Activated CD4-positive, CD25-positive, alpha-beta regulatory T cell treated with anti-CD3 and anti-CD28 coated beads, Interleukin-2, amount 50 U/mL, for 24 hours (primary cell): ENCODE measurements around the gene ZSWIM8.
A peak's percentile ranks its signal among the peaks of the same experiment; 100 is the strongest.

Source experiments
- ATAC-seq, 2 donors: fragments of 150-1000 bp; cut with Tn5 transposase; one replicate each; pipeline ENCODE4 v1.10.0; 2021; ENCODE audit warnings: mild to moderate bottlenecking in 1 of 2, moderate library complexity in 1 of 2

ZSWIM8 gene

DNA sequence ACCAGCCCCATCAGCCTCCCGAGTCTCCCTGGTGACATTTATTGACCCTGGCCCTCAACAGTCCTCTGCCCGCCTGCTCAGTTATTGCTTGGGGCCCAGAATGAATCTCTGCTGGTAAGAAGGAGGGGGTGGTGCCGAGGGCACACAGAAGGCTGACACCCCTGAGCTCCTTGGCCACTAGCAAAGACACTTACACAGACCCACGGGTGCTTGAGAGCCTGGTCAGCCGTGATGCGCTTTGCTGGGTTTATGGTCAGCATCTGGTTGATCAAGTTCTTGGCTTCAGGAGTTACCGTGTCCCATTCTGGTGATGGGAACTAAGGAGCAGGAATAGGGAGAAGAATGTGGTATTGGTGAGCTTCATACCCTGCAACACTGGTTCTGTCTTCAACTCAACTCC lies 61.6 kb downstream of the ZSWIM8 start:
- ATAC-seq, result no peak

DNA sequence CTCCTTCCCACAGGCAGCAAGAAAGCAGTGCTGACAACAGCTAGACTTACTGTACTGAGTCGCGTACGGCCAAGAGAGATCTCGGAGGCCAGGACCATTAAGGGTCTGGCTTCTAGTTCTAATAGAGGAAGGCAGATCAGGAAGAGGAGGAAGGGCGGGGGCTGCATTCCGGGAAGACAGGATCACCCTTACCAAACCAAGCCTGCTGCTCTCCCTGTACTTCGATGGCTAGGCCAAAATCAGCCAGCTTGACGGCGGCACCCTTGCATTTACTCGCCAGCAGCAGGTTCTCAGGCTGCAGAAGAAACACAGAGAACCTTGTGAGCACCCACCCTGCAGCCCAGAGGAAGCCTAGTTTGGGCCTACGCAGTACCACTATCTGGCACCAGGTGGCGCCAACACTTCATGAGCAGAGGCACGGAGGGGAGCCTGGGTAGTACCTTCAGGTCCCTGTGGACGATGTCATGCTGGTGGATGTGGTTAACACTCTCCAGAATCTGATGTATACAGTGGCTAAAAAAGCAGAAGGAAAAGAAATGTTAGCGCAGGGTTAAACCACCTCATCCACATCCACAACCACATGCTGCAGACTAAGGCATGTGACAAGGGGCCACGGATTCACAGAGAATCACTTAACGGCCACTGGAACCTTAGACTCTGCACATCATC lies 63.5 kb downstream of the ZSWIM8 start:
- ATAC-seq, result peak; percentile 99

- ATAC-seq, result no peak
Measured at GRCh38 chr10:73850211-73850610, 64.8 kb downstream of the ZSWIM8 start.

- no peak for ATAC-seq
Measured at GRCh38 chr10:73850863-73851461, 65.6 kb downstream of the ZSWIM8 start.
